CD4-positive, alpha-beta memory T cell (primary cell): ENCODE results near the gene RFC5. TPM values are rescaled to one million over a fixed set of nuclear protein-coding genes. Genes with fewer than 3 reads are reported as not detected.
A peak's percentile ranks its signal among the peaks of the same experiment; 100 is the strongest.
"Not testable (repeated sequence)": the region's sequence is repeated elsewhere in the genome, so short reads cannot be mapped to it uniquely, and the experiment has no call there.

Experiments
- CTCF ChIA-PET: fragments of 350-600 bp; sonication (Branson Sonifier 250); formaldehyde crosslinking; loops from one replicate; lab custom pipeline; 2021; ENCODE audit warnings: inconsistent platforms; ENCODE audit not compliant: partially characterized antibody; lab: Charles Lee
- POLR2A ChIA-PET: fragments of 350-600 bp; sonication (Branson Sonifier 250); formaldehyde crosslinking; loops from one replicate; lab custom pipeline; 2021; ENCODE audit not compliant: partially characterized antibody; lab: Charles Lee
- DNase-seq, 5 donors: peaks; one replicate each; pipeline versions ENCODE4 v3.0.0 to v3.0.0-alpha.2; 2020 to 2022; ENCODE audit warnings: mixed read lengths in 1 of 5
- H3K27ac ChIP-seq: one replicate; pipeline ENCODE4 v1.7.0; 2013; ENCODE audit warnings: low read depth, low read length
- H3K27me3 ChIP-seq: 2 replicates; pipeline ENCODE4 v1.7.0; 2013; ENCODE audit warnings: mild to moderate bottlenecking, low read length, moderate library complexity; ENCODE audit not compliant: insufficient read depth
- H3K36me3 ChIP-seq: 2 replicates; pipeline ENCODE4 v1.7.0; 2013; ENCODE audit warnings: mild to moderate bottlenecking, low read length, moderate library complexity; ENCODE audit not compliant: insufficient read depth
- H3K4me1 ChIP-seq: 2 replicates; pipeline ENCODE4 v1.7.0; 2013; ENCODE audit warnings: mild to moderate bottlenecking, low read length, moderate library complexity; ENCODE audit not compliant: insufficient read depth
- H3K4me3 ChIP-seq, 2 donors: one replicate each; pipeline ENCODE4 v1.7.0; 2013; ENCODE audit warnings: low read length in 2 of 2, mild to moderate bottlenecking in 1 of 2
- H3K9me3 ChIP-seq, 2 donors: one replicate each; pipeline ENCODE4 v1.7.0; 2013; ENCODE audit warnings: low read length in 2 of 2, control low read depth in 1 of 2; ENCODE audit not compliant: control insufficient read depth in 1 of 2
- H3K27ac Mint-ChIP-seq, 7 donors: one replicate each; pipeline ENCODE4 v1.8.0; 2020 to 2021; ENCODE audit warnings: mixed read lengths in 7 of 7, mild to moderate bottlenecking in 6 of 7, inconsistent platforms in 3 of 7, moderate library complexity in 3 of 7
- H3K27me3 Mint-ChIP-seq, 2 donors: one replicate each; pipeline ENCODE4 v1.8.0; 2020 to 2021; ENCODE audit warnings: mixed read lengths in 2 of 2
- H3K36me3 Mint-ChIP-seq, 2 donors: one replicate each; pipeline ENCODE4 v1.8.0; 2020 to 2021; ENCODE audit warnings: mixed read lengths in 2 of 2, inconsistent platforms in 1 of 2, mild to moderate bottlenecking in 1 of 2
- H3K4me1 Mint-ChIP-seq, 4 donors: one replicate each; pipeline ENCODE4 v1.8.0; 2020 to 2021; ENCODE audit warnings: mixed read lengths in 4 of 4, mild to moderate bottlenecking in 1 of 4
- H3K4me3 Mint-ChIP-seq, 8 donors: one replicate each; pipeline ENCODE4 v1.8.0; 2020 to 2021; ENCODE audit warnings: mixed read lengths in 8 of 8, mild to moderate bottlenecking in 7 of 8, moderate library complexity in 6 of 8, inconsistent platforms in 3 of 8
- H3K9me3 Mint-ChIP-seq, 8 donors: one replicate each; pipeline ENCODE4 v1.8.0; 2020 to 2021; ENCODE audit warnings: mixed read lengths in 8 of 8, mild to moderate bottlenecking in 5 of 8, inconsistent platforms in 3 of 8, moderate library complexity in 1 of 8
- intact Hi-C: fragments of 100-400 bp; cut with micrococcal nuclease; formaldehyde crosslinking; loops from one replicate; pipeline ENCODE4 v1.15.1; 2023
- polyA plus RNA-seq, 2 donors: library from polyadenylated mRNA; unstranded; fragments of 300-500 nt; fragmentation: Illumina TruSeq; gene quantifications; one replicate each; pipeline ENCODE4 v1.2.3, GENCODE V29; 2021
- total RNA-seq, 2 experiments: library from RNA; stranded (reverse); gene quantifications; one replicate each; pipeline ENCODE4 v1.2.3, GENCODE V29; 2021

The RFC5 gene
- total and polyA plus RNA-seq, 4 experiments from 2014 or later: 13.5 to 17.5 (median 17.2) TPM

GRCh38 chr12:117994551-117995438 lies 21.7 kb upstream of the RFC5 start:
- Mint-ChIP-seq H3K27me3 (peaks cover 5 to 10% of the 10 kb centered on the region in 2 donors), H3K4me1 (no peaks in the 10 kb centered on the region), H3K9me3 (peaks cover 0 to 8% (median 6%) of the 10 kb centered on the region in 8 donors), H3K4me3 (no peak overlapping the region), H3K36me3 (no peaks in the 10 kb centered on the region), H3K27ac (no peak overlapping the region)
- intact Hi-C loops: no loop called here
- H3K27ac ChIP-seq: no peak overlapping the region
- ChIA-PET POLR2A (no interaction called here), CTCF (no interaction called here)
- H3K36me3 ChIP-seq: no peaks in the 10 kb centered on the region
- H3K27me3 ChIP-seq: no peaks in the 10 kb centered on the region
- H3K9me3 ChIP-seq: no peaks in the 10 kb centered on the region
- no peak for DNase-seq
- H3K4me3 ChIP-seq: no peak overlapping the region
- no peaks in the 10 kb centered on the region for H3K4me1 ChIP-seq

- Histone ChIP-seq H3K27ac (no peak overlapping the region), H3K9me3 (no peaks in the 10 kb centered on the region), H3K4me1 (no peaks in the 10 kb centered on the region), H3K27me3 (no peaks in the 10 kb centered on the region), H3K4me3 (no peak overlapping the region), H3K36me3 (no peaks in the 10 kb centered on the region)
- H3K4me1 Mint-ChIP-seq: no peaks in the 10 kb centered on the region
- intact Hi-C loops: no loop called here
- H3K27ac Mint-ChIP-seq: no peak overlapping the region
- DNase-seq: no peak
- ChIA-PET CTCF (no interaction called here), POLR2A (no interaction called here)
- H3K27me3 Mint-ChIP-seq: peaks cover 1 to 7% of the 10 kb centered on the region in 2 donors
- H3K36me3 Mint-ChIP-seq: no peaks in the 10 kb centered on the region
- peaks cover 0 to 8% (median 6%) of the 10 kb centered on the region in 8 donors for H3K9me3 Mint-ChIP-seq
- no peak overlapping the region for H3K4me3 Mint-ChIP-seq
Observed at GRCh38 chr12:117998719-117999118, 17.8 kb upstream of the RFC5 start.

DNA sequence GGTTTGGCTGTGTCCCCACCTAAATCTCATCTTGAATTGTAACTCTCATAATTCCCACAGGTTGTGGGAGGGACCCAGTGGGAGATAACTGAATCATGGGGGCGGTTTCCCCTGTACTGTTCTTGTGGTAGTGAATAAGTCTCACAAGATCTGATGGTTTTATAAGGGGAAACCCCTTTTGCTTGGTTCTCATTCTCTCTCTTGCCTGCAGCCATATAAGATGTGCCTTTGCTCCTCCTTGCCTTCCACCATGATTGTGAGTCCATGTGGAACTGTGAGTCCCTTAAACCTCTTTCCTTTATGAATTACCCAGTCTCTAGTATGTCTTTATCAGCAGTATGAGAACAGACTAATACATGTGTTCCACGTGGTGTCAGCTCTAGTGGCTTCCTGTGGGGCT lies 16.7 kb upstream of the RFC5 start:
- CTCF ChIA-PET, H3K9me3 Mint-ChIP-seq, H3K4me1 ChIP-seq, H3K27ac ChIP-seq, H3K4me3 ChIP-seq, H3K36me3 Mint-ChIP-seq, intact Hi-C loops, H3K4me3 Mint-ChIP-seq, H3K27me3 ChIP-seq, H3K27me3 Mint-ChIP-seq, H3K9me3 ChIP-seq, POLR2A ChIA-PET, H3K27ac Mint-ChIP-seq, H3K4me1 Mint-ChIP-seq, H3K36me3 ChIP-seq, DNase-seq: not testable (repeated sequence)

GRCh38 chr12:118010903-118011302 lies 5.6 kb upstream of the RFC5 start:
- Histone ChIP-seq H3K4me1 (peaks cover under 1% of the 10 kb centered on the region), H3K4me3 (no peak overlapping the region), H3K9me3 (no peaks in the 10 kb centered on the region), H3K36me3 (no peaks in the 10 kb centered on the region), H3K27me3 (no peaks in the 10 kb centered on the region), H3K27ac (no peak overlapping the region)
- DNase-seq: no peak
- peaks cover 0 to under 1% (median 0%) of the 10 kb centered on the region in 4 donors for H3K4me1 Mint-ChIP-seq
- CTCF ChIA-PET: no interaction called here
- H3K27ac Mint-ChIP-seq: no peak overlapping the region
- POLR2A ChIA-PET: no interaction called here
- H3K27me3 Mint-ChIP-seq: peaks cover 0 to 4% of the 10 kb centered on the region in 2 donors
- no peaks in the 10 kb centered on the region for H3K36me3 Mint-ChIP-seq
- no peaks in the 10 kb centered on the region for H3K9me3 Mint-ChIP-seq
- intact Hi-C loops: no loop called here
- H3K4me3 Mint-ChIP-seq: no peak overlapping the region

GRCh38 chr12:118011377-118011776 lies 5.1 kb upstream of the RFC5 start:
- Mint-ChIP-seq H3K9me3 (peaks cover 0 to under 1% (median 0%) of the 10 kb centered on the region in 8 donors), H3K27me3 (peaks cover 0 to 4% of the 10 kb centered on the region in 2 donors), H3K4me3 (no peak overlapping the region), H3K27ac (no peak overlapping the region), H3K4me1 (peaks cover 1 to 5% (median 3%) of the 10 kb centered on the region in 4 donors), H3K36me3 (peaks cover 0 to under 1% of the 10 kb centered on the region in 2 donors)
- no peaks in the 10 kb centered on the region for H3K27me3 ChIP-seq
- H3K9me3 ChIP-seq: no peaks in the 10 kb centered on the region
- no peak for DNase-seq
- POLR2A ChIA-PET: no interaction called here
- no peak overlapping the region for H3K27ac ChIP-seq
- CTCF ChIA-PET: no interaction called here
- no peak overlapping the region for H3K4me3 ChIP-seq
- H3K36me3 ChIP-seq: no peaks in the 10 kb centered on the region
- intact Hi-C loops: no loop called here
- peaks cover 6% of the 10 kb centered on the region for H3K4me1 ChIP-seq

- Mint-ChIP-seq H3K4me1 (peaks cover 3 to 10% (median 6%) of the 10 kb centered on the region in 4 donors), H3K27ac (no peak overlapping the region), H3K36me3 (peaks cover 0 to 5% of the 10 kb centered on the region in 2 donors), H3K27me3 (peaks cover 0 to 4% of the 10 kb centered on the region in 2 donors), H3K9me3 (peaks cover 0 to 2% (median 0%) of the 10 kb centered on the region in 8 donors), H3K4me3 (no peak overlapping the region)
- POLR2A ChIA-PET: no interaction called here
- H3K27me3 ChIP-seq: no peaks in the 10 kb centered on the region
- CTCF ChIA-PET: no interaction called here
- no peak for DNase-seq
- peaks cover 8% of the 10 kb centered on the region for H3K4me1 ChIP-seq
- no peak overlapping the region for H3K4me3 ChIP-seq
- no peak overlapping the region for H3K27ac ChIP-seq
- H3K36me3 ChIP-seq: no peaks in the 10 kb centered on the region
- H3K9me3 ChIP-seq: no peaks in the 10 kb centered on the region
- intact Hi-C loops: no loop called here
Observed at GRCh38 chr12:118011961-118012360, 4.5 kb upstream of the RFC5 start.

GRCh38 chr12:118013283-118013682 lies 3.2 kb upstream of the RFC5 start:
- H3K9me3 Mint-ChIP-seq: peaks cover 0 to 2% (median 0%) of the 10 kb centered on the region in 8 donors
- POLR2A ChIA-PET: no interaction called here
- H3K27me3 ChIP-seq: no peaks in the 10 kb centered on the region
- no peak for DNase-seq
- H3K9me3 ChIP-seq: no peaks in the 10 kb centered on the region
- H3K36me3 Mint-ChIP-seq: peaks cover 0 to 13% of the 10 kb centered on the region in 2 donors
- no peak overlapping the region for H3K4me3 Mint-ChIP-seq
- intact Hi-C loops: no loop called here
- H3K36me3 ChIP-seq: no peaks in the 10 kb centered on the region
- peaks cover 12 to 23% (median 17%) of the 10 kb centered on the region in 4 donors for H3K4me1 Mint-ChIP-seq
- H3K27ac ChIP-seq: no peak overlapping the region
- peaks cover 0 to 1% of the 10 kb centered on the region in 2 donors for H3K27me3 Mint-ChIP-seq
- H3K27ac Mint-ChIP-seq: peak overlapping the region in 1 of 7 donors; percentile 40
- H3K4me3 ChIP-seq: no peak overlapping the region
- CTCF ChIA-PET: no interaction called here
- H3K4me1 ChIP-seq: peaks cover 15% of the 10 kb centered on the region
